Measurements from ENCODE around the gene CCDC71L. TPM values are rescaled to one million over a fixed set of nuclear protein-coding genes. Genes with fewer than 3 reads are reported as not detected.

The CCDC71L gene
- total RNA-seq, 4 donors from 2014 or later = 43.5 to 318 (median 153) TPM

DNA sequence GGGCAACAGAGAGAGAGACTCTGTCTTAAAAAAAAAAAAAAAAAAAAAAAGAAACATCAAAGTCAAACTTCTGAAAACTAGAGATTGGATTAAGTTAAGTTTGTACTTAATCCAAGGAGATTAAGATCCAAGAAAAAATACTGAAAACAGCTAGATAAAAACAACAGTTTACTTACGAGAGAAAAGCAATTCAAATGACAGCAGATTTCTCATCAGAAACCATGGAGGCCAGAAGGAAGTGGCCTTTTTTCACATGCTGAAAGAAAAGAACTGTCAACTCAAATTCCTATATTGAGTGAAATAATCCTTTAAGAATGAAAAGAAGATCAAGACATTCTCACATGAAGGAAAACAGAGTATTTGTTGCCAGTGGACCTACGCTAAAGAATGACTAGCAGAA is 5.4 kb upstream of the CCDC71L start:
- ATAC-seq (ENCODE audit: low FRiP score) = no peak
- TF ChIP-seq, protein P1, sequence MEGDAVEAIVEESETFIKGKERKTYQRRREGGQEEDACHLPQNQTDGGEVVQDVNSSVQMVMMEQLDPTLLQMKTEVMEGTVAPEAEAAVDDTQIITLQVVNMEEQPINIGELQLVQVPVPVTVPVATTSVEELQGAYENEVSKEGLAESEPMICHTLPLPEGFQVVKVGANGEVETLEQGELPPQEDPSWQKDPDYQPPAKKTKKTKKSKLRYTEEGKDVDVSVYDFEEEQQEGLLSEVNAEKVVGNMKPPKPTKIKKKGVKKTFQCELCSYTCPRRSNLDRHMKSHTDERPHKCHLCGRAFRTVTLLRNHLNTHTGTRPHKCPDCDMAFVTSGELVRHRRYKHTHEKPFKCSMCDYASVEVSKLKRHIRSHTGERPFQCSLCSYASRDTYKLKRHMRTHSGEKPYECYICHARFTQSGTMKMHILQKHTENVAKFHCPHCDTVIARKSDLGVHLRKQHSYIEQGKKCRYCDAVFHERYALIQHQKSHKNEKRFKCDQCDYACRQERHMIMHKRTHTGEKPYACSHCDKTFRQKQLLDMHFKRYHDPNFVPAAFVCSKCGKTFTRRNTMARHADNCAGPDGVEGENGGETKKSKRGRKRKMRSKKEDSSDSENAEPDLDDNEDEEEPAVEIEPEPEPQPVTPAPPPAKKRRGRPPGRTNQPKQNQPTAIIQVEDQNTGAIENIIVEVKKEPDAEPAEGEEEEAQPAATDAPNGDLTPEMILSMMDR (IDR thresholded peaks at IDR 0.05) = no peak
- no peak for DNase-seq (ENCODE audit: low spot score)

DNA sequence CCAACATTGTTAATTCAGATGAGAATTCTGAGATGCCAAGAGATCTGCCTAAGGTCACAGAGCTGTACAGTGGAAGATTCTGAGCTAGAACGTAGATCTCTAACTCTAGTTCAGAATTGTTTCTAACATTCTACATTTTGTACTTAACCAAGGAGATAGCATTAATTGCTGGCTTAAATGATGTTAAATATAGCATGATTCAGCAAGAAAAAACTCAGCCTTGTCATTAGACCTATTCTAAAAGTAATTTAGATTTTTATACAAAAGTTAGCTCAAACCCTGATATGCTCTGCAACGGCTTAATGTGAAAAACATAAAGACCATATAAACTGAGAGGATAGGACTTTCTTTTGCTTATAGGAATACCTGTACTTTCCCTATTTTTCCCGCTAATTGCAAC is 3.4 kb upstream of the CCDC71L start:
- ATAC-seq (ENCODE audit: low FRiP score) = no peak
- DNase-seq (ENCODE audit: low spot score) = no peak
- TF ChIP-seq, protein P1 (IDR thresholded peaks at IDR 0.05) = no peak

DNA sequence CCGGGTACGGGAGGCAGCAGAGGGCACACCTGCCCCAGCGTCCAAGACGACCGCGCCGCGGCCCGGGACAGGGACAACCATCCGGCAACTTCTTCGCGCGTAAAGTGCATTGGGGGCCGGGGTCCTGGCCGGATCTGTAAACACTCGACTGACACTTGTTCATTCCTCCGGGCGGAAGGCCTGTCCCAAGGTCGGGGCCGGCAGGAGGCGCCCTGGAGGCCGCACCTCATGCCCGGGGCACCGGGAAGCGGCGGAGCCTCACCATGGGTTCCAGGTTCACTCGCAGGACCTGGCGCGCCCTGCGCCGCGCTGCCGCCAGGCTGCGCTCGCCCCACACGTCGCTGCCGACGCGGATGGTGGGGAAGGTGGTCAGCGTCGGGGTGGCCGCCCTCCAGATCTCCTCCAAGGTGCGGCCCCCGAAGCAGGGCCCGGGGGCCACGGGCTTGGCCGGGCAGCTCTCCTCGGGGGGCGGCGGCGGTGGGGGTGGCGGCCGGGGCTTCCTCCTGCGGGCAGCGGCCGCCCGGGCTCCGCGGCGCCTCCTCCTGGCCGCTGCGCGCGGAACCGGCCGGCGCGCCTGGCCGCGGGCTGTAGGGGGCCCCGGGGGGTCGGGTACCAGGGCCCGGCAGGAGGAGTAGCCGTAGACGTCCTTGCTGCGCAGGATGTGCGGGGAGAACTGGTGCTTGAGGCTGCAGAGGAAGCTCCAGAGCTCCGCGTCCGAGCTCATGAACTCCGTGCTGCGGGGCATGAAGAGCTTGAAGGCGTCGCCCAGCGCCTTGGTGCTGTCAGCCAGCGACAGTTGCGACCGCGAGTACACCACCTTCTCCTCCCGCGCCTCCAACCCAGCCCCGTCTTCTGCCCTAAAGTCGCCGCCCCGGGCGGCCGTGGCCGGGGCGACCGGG is 746 bp downstream of the CCDC71L start:
- ATAC-seq (ENCODE audit: low FRiP score) = peak; percentile 27
- peak; percentile 35 for DNase-seq (ENCODE audit: low spot score)
- TF ChIP-seq, protein P1 (IDR thresholded peaks at IDR 0.05) = no peak

DNA sequence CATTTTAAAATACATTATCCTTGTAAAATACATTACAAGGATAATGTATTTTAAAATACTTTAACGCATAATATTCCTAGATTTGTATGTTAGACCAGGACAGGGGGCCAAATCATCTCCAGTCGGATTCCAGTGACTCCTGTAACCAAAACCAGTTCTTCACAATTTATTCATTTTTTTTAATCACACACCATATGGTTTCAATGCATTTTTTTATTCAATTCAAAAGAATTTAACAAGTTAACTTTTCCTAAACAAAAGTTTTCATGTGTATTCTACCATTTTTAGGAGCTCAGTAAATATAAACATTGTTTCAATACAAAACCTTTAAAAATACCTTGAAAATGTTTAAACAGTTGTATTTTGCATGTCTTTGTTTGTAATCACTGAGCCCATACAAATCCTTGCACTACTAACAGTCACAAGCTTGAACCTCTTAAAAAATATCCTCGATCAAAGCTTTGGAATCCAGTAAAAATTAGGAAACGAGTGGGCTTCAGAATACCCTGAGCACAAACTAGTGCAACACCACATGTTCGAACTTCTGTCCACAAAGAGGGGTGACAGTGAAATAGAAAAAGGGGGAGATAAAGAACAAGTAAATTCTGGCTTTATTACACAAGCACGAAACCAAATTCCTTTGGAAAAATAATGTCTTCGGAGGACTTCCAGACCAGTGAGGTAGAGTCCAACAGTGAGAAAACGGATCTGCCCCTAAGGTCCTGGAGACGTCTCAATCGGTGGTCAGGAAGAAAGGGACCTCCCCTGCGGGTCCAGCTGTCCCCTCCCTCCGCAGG is 1.6 kb downstream of the CCDC71L start:
- no peak for DNase-seq (ENCODE audit: low spot score)
- ATAC-seq (ENCODE audit: low FRiP score) = peak; percentile 2
- TF ChIP-seq, protein P1 (IDR thresholded peaks at IDR 0.05) = no peak

DNA sequence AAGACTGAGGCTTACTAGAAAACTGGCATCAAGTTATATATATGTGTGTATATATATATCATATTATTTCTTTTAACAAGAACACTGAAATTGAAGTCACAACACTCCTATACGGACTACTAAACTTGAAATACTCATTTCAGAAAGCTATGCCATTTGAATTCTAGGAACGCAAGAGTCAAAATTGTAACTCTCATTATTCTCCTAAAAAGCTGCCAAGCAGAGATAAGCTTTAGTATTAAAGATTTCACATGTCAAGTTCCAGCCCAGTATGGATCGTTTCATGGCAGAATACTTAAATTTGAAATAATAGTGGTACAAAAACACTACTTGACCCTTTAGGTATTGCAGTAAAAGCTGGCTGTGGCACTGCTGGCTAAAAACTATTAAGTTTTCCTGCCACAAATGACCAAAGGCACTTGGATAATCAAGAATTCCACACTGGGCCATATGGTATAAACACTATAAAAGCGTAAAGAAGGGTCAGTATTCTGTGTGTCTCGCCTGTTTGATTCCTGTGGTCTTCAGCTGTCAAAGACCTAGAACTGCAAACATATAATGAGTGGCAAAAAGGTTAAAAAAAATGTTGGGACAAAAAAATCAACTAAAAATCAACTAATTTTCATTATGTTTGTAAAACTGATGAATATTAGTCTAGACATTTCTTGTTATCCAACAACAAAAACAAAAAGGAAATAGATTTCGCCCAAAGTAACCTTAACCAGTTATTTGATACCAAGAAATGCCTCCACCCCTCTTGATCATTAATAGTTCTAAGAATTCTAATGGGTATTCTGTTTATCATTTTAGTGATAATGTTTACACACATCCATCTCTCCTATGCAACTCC is 2.4 kb downstream of the CCDC71L start:
- TF ChIP-seq, protein P1 (IDR thresholded peaks at IDR 0.05) = no peak
- ATAC-seq (ENCODE audit: low FRiP score) = no peak
- DNase-seq (ENCODE audit: low spot score) = no peak

DNA sequence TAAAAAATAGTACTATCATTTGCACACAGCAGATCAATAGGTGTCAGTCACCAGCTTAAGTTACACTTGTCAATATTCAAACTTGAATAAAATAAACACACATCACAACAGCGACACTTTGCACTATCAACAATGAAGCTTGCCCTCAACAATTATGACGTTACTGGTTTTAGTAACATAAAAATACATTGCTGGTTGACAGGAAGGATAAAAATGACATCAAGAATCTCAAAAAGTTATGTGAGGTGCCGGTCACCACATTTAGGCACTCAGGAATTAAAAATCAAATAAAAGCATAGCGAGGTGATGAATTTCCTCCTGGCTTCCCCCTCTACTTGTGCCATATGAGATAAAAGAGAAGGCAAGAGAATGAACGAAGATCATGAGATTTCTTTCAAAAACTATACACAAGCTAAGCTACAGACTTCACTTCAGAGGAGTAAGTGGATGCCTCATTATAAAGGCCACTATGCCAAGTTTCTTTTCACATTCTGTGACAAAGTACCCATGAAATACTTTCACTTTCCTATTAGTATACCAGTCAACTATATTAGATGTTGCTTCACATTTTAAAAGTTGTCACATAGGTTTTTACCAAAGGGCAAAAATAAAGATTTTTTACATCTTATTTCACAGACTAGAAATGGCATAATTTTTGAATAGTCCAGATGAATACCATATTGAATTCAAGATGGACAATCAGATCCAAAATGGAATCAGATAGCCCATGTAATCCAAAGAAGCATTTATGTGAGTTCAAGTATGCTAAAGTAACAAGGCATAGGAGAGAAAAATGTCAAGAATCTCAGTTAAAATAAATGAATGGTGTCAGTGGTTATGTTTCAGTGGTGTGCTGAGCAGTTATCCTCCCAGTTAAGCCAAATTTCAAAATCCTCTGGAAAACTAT is 3.6 kb downstream of the CCDC71L start:
- ATAC-seq (ENCODE audit: low FRiP score) (no peak), DNase-seq (ENCODE audit: low spot score) (no peak)
- TF ChIP-seq, protein P1 (IDR thresholded peaks at IDR 0.05) = no peak
